GM12878 (cell line): ENCODE results near the gene RPS3. TPM values are rescaled to one million over a fixed set of nuclear protein-coding genes. Genes with fewer than 3 reads are reported as not detected.
A peak's percentile ranks its signal among the peaks of the same experiment; 100 is the strongest.
"Not testable (repeated sequence)": the region's sequence is repeated elsewhere in the genome, so short reads cannot be mapped to it uniquely, and the experiment has no call there.

ENCODE experiments used
- ATAC-seq: fragments of 200-7000 bp; cut with Tn5 transposase; 3 replicates; pipeline ENCODE4 v1.9.1; 2020; ENCODE audit warnings: mild to moderate bottlenecking, moderate library complexity
- BruUV-seq: library from RNA; stranded (reverse); fragments of 400-500 nt; replicated peaks from 2 replicates; lab custom pipeline; 2021; lab: Mats Ljungman, UMichigan
- CTCF ChIA-PET: fragments of 300-600 bp; sonication (Branson Sonifier 250); formaldehyde crosslinking; extraction: SDS; loops from one replicate; lab custom pipeline; 2021; ENCODE audit warnings: inconsistent platforms; lab: Yijun Ruan, JAX
- POLR2A ChIA-PET: fragments of 350-600 bp; formaldehyde crosslinking; extraction: SDS; loops from one replicate; lab custom pipeline; 2021; ENCODE audit warnings: inconsistent platforms; lab: Charles Lee
- RAD21 ChIA-PET: fragments of 300-600 bp; sonication (Branson Sonifier 250); formaldehyde crosslinking; loops from one replicate; lab custom pipeline; 2023; ENCODE audit warnings: antibody characterized with exemption; ENCODE audit not compliant: unreplicated experiment; lab: Charles Lee
- SMC1A ChIA-PET: fragments of 300-600 bp; sonication (Branson Sonifier 250); formaldehyde crosslinking; loops from one replicate; lab custom pipeline; 2023; ENCODE audit not compliant: unreplicated experiment, uncharacterized antibody; lab: Charles Lee
- DNase-seq: peaks from one replicate; pipeline ENCODE4 v3.0.0-alpha.2; 2011; ENCODE audit warnings: low read depth, low spot score
- FAIRE-seq: peaks from 3 replicates; lab custom pipeline; 2011; peaks lifted over from hg19 to GRCh38; lab: Jason Lieb, UNC
- H2AFZ ChIP-seq: 2 replicates; pipeline ENCODE4 v1.6.0; 2011; ENCODE audit warnings: low read depth, low read length, control low read depth; ENCODE audit not compliant: control insufficient read depth
- H3K27ac ChIP-seq: 2 replicates; pipeline ENCODE4 v1.5.1; 2011; ENCODE audit warnings: control low read depth; ENCODE audit not compliant: control insufficient read depth, insufficient read depth
- H3K27me3 ChIP-seq, 2 experiments: replicated peaks in 1 of 2; 2 replicates each; pipeline versions ENCODE4 v1.6.0 to v1.6.1; 2011; ENCODE audit warnings: low read length in 1 of 2; ENCODE audit not compliant: control insufficient read depth in 2 of 2, insufficient read depth in 2 of 2
- H3K36me3 ChIP-seq, 2 experiments: 2 replicates each; pipeline ENCODE4 v1.5.1; 2011; ENCODE audit warnings: low read length in 1 of 2; ENCODE audit not compliant: control insufficient read depth in 2 of 2, insufficient read depth in 2 of 2
- H3K4me1 ChIP-seq: 2 replicates; pipeline ENCODE4 v1.6.1; 2011; ENCODE audit warnings: mild to moderate bottlenecking, low read length, moderate library complexity, mixed read lengths; ENCODE audit not compliant: control insufficient read depth, insufficient read depth
- H3K4me2 ChIP-seq: 2 replicates; pipeline ENCODE4 v1.6.0; 2011; ENCODE audit warnings: control low read depth; ENCODE audit not compliant: control insufficient read depth, insufficient read depth
- H3K4me3 ChIP-seq: fragments of 200-600 bp; sonication (generic); 2 replicates; pipeline ENCODE4 v1.5.1; 2016
- H3K79me2 ChIP-seq: 2 replicates; pipeline ENCODE4 v1.6.0; 2011; ENCODE audit warnings: low read length; ENCODE audit not compliant: control insufficient read depth, insufficient read depth
- H3K9ac ChIP-seq: 2 replicates; pipeline ENCODE4 v1.8.0; 2011; ENCODE audit warnings: low read length, control low read depth, mixed read lengths; ENCODE audit not compliant: control insufficient read depth, insufficient read depth
- H3K9me3 ChIP-seq: replicated peaks from 3 replicates; pipeline ENCODE4 v1.5.1; 2011; ENCODE audit warnings: mild to moderate bottlenecking, low read length; ENCODE audit not compliant: control insufficient read depth, insufficient read depth
- H4K20me1 ChIP-seq: 2 replicates; pipeline ENCODE4 v1.6.0; 2011; ENCODE audit not compliant: control insufficient read depth, insufficient read depth
- BMI1 ChIP-seq: fragments of 450-650 bp; IDR thresholded peaks from 2 replicates; pipeline ENCODE4 v1.6.1; 2016; ENCODE audit warnings: mild to moderate bottlenecking, moderate library complexity, borderline replicate concordance
- CHD2 ChIP-seq: IDR thresholded peaks from 2 replicates; pipeline ENCODE4 v1.6.1; 2011; ENCODE audit warnings: low read depth, low read length, improper control_type of control experiment, borderline replicate concordance
- EGR1 ChIP-seq, 2 experiments: IDR thresholded peaks; 1 replicate in 1 of 2; 2 replicates in 1 of 2; pipeline ENCODE4 v1.6.1; 2011 to 2012; ENCODE audit warnings: low read depth in 2 of 2, low read length in 2 of 2, borderline replicate concordance in 1 of 2, mild to moderate bottlenecking in 1 of 2, moderate library complexity in 1 of 2
- POLR2AphosphoS5 ChIP-seq: IDR thresholded peaks from 2 replicates; pipeline ENCODE4 v1.6.1; 2011; ENCODE audit warnings: mild to moderate bottlenecking, low read length, inconsistent platforms
- RAD51 ChIP-seq: fragments of 450-650 bp; IDR thresholded peaks from 2 replicates; pipeline ENCODE4 v1.6.1; 2016; ENCODE audit warnings: moderate library complexity, mild to moderate bottlenecking, inconsistent platforms
- SMARCA5 ChIP-seq: fragments of 450-650 bp; IDR thresholded peaks from 2 replicates; pipeline ENCODE4 v1.6.1; 2017; ENCODE audit warnings: mild to moderate bottlenecking
- WRNIP1 ChIP-seq: IDR thresholded peaks from 2 replicates; pipeline ENCODE4 v1.6.1; 2011; ENCODE audit warnings: low read depth, low read length, improper control_type of control experiment, borderline replicate concordance
- WGBS: methylation state at CpG from one replicate; pipeline ENCODE4 v1.1.6; 2016; ENCODE audit warnings: low lambda C conversion rate; ENCODE audit not compliant: insufficient replicate concordance, insufficient coverage; ENCODE audit errors: missing lambda C conversion rate; 5-methylcytosine and 5-hydroxymethylcytosine counted together
- in situ Hi-C: fragments of 300-500 bp; cut with MboI; formaldehyde crosslinking; loops from 9 replicates; pipeline ENCODE4 v1.14.3; 2018; ENCODE audit warnings: mixed read lengths
- intact Hi-C: fragments of 100-400 bp; cut with micrococcal nuclease; formaldehyde crosslinking; loops from one replicate; pipeline ENCODE4 v1.14.2; 2022; ENCODE audit not compliant: unreplicated experiment
- polyA plus RNA-seq, 11 experiments: library from polyadenylated mRNA; depleted of rRNA in 4 of 11; unstranded in 6 of 11; stranded (reverse) in 5 of 11; fragments of >200 nt; fragmentation: Nextera tagmentation in 4 of 11; fragmentation: Illumina TruSeq in 1 of 11; extraction: Ambion mirVana in 4 of 11; extraction: Trizol in 1 of 11; gene quantifications; 1 replicate in 1 of 11; 2 replicates in 10 of 11; pipeline versions ENCODE4 v1.2.1 to v1.2.3, GENCODE V29; 2011 to 2016; ENCODE audit warnings: inconsistent platforms in 2 of 11, missing spikeins in 2 of 11, low read depth in 1 of 11
- total RNA-seq, 4 experiments: library from RNA; depleted of rRNA in 3 of 4; stranded (reverse); fragments of >200 nt in 3 of 4; fragmentation: Illumina TruSeq in 1 of 4; extraction: Trizol in 1 of 4; gene quantifications; 2 replicates each; pipeline versions ENCODE4 v1.2.1 to v1.2.3, GENCODE V29; 2013 to 2021
- TF ChIP-seq, protein P1 (sequence below): fragments of 450-650 bp; IDR thresholded peaks from 2 replicates; pipeline ENCODE4 v1.6.1; 2016; ENCODE audit warnings: mild to moderate bottlenecking

RPS3 gene
- total and polyA plus RNA-seq, 10 of the 15 experiments (the other 5 are each of a cell fraction or from before 2014, with no cell fraction given) = 2,127 to 9,556 (median 4,327) TPM

DNA sequence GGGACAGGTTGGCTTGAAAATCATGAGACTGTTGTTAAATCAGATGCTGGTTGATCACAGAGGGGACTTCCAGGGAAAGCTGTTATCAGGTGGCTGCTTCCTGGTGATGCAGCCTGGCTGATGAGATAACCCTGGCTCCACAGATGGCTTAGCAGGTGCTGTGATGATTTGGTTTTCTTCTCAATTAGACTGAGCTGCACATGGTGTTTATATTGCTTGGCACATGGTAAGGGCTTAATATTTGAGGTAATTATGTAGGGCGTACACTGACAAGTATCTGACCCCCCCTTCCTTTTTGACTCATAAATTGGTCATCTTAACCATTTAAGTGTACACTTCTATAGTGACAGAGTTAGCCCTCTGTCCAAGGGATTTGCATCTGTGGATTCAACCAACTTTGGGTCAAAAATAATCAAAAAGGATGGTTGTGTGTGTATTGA, 7.0 kb downstream of the RPS3 start:
- CTCF ChIA-PET = interaction anchor here (1.1 to 1.4 kb wide), 2 partner anchors 18 to 21 kb away, joined by 3 to 4 read pairs; no protein-coding TSS in a partner anchor
- Histone ChIP-seq H3K9ac (no peak overlapping the region), H3K27me3 (no peaks in the 10 kb centered on the region), H2AFZ (no peak overlapping the region), H3K4me3 (no peak overlapping the region), H3K4me1 (no peaks in the 10 kb centered on the region; the same call in 1 of the 2 replicates), H3K36me3 (peaks cover 26 to 51% of the 10 kb centered on the region in 2 experiments), H3K79me2 (peaks cover 52% of the 10 kb centered on the region), H3K4me2 (no peak overlapping the region), H3K9me3 (no peaks in the 10 kb centered on the region), H4K20me1 (peaks cover 32% of the 10 kb centered on the region), H3K27ac (no peak overlapping the region)
- FAIRE-seq (no peak), ATAC-seq (peak; percentile 22), DNase-seq (no peak)
- 46% methylated on average over 1 of the region's 1 CpG for WGBS
- in situ Hi-C loops (no loop called here), intact Hi-C loops (no loop called here)
- SMC1A ChIA-PET = interaction anchor here (1.7 kb wide), 1 partner anchor 130 kb away, joined by 3 read pairs; no protein-coding TSS in a partner anchor
- RAD21 ChIA-PET = interaction anchor here (1.3 kb wide), 1 partner anchor 122 kb away, joined by 3 read pairs; no protein-coding TSS in a partner anchor
- TF ChIP-seq WRNIP1 = no peak
- no peak for TF ChIP-seq SMARCA5
- no peak for TF ChIP-seq EGR1 (IDR thresholded peaks at IDR 0.05; ENCODE audit: borderline replicate concordance in 1 of 2, low read depth in 2 of 2, low read length in 2 of 2)
- 0 out of 2 replicates have a peak, but pooled peaks have one; percentile 15 for TF ChIP-seq POLR2AphosphoS5
- TF ChIP-seq RAD51 = no peak
- BruUV-seq = no TSS peak
- POLR2A ChIA-PET = no interaction called here

DNA sequence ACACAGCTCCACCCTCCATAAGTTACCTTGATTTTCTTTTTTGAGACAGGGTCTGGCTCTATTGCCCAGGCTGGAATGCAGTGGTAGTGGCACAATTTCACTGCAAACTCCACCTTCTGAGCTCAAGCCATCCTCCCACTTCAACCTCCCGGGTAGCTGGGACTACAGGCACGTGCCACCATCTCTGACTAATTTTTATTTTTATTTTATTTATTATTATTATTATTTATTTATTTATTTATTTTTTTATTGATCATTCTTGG, 9.6 kb downstream of the RPS3 start:
- DNase-seq = no peak
- in situ Hi-C loops (no loop called here), intact Hi-C loops (no loop called here)
- POLR2A ChIA-PET = no interaction called here
- WGBS = 97% methylated on average over 2 of the region's 2 CpGs
- H4K20me1 ChIP-seq = peaks cover 17% of the 10 kb centered on the region
- H3K79me2 ChIP-seq = peaks cover 27% of the 10 kb centered on the region
- CTCF ChIA-PET = interaction anchor here (0.8 to 2.4 kb wide), 10 partner anchors 9 to 130 kb away, joined by 3 to 12 read pairs (median 4); no protein-coding TSS in a partner anchor
- no TSS peak for BruUV-seq
- no peak overlapping the region for H3K4me3 ChIP-seq
- H3K9ac ChIP-seq = no peak overlapping the region
- SMC1A ChIA-PET = interaction anchor here (0.7 to 0.9 kb wide), 2 partner anchors 18 to 120 kb away, joined by 3 read pairs; no protein-coding TSS in a partner anchor
- H3K27ac ChIP-seq = no peak overlapping the region
- no peak overlapping the region for H3K4me2 ChIP-seq
- H3K27me3 ChIP-seq = no peaks in the 10 kb centered on the region
- peaks cover 22 to 38% of the 10 kb centered on the region in 2 experiments for H3K36me3 ChIP-seq
- RAD21 ChIA-PET = interaction anchor here (0.7 kb wide), 1 partner anchor 126 kb away, joined by 3 read pairs; no protein-coding TSS in a partner anchor
- H3K9me3 ChIP-seq = no peaks in the 10 kb centered on the region
- no peak for TF ChIP-seq CHD2
- no peak for TF ChIP-seq POLR2AphosphoS5
- no peak for TF ChIP-seq BMI1
- TF ChIP-seq, protein P1, sequence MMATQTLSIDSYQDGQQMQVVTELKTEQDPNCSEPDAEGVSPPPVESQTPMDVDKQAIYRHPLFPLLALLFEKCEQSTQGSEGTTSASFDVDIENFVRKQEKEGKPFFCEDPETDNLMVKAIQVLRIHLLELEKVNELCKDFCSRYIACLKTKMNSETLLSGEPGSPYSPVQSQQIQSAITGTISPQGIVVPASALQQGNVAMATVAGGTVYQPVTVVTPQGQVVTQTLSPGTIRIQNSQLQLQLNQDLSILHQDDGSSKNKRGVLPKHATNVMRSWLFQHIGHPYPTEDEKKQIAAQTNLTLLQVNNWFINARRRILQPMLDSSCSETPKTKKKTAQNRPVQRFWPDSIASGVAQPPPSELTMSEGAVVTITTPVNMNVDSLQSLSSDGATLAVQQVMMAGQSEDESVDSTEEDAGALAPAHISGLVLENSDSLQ = no peak
- no peaks in the 10 kb centered on the region for H3K4me1 ChIP-seq
- no peak for FAIRE-seq
- no peak overlapping the region for H2AFZ ChIP-seq
- ATAC-seq = no peak

DNA sequence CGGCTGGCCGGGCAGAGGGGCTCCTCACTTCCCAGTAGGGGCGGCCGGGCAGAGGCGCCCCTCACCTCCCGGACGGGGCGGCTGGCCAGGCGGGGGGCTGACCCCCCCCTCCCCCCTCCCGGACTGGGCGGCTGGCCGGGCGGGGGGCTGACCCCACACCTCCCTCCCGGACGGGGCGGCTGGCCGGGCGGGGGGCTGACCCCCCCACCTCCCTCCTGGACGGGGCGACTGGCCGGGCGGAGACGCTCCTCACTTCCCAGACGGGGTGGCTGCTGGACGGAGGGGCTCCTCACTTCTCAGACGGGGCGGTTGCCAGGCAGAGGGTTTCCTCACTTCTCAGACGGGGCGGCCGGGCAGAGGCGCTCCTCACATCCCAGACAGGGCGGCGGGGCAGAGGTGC, 10.7 kb downstream of the RPS3 start:
- H3K9me3 ChIP-seq, RAD21 ChIA-PET, H3K4me2 ChIP-seq, BruUV-seq, H4K20me1 ChIP-seq, intact Hi-C loops, SMC1A ChIA-PET, POLR2A ChIA-PET, H3K27ac ChIP-seq, FAIRE-seq, CTCF ChIA-PET, H3K27me3 ChIP-seq, H3K4me1 ChIP-seq, in situ Hi-C loops, ATAC-seq, DNase-seq, H3K9ac ChIP-seq, H2AFZ ChIP-seq, H3K4me3 ChIP-seq: not testable (repeated sequence)
- Histone ChIP-seq H3K79me2 (peaks cover 17% of the 10 kb centered on the region), H3K36me3 (peaks cover 18 to 34% of the 10 kb centered on the region in 2 experiments)
- 100% methylated on average over 2 of the region's 33 CpGs for WGBS
